ENCODE data around the gene BRD8. TPM values are rescaled to one million over a fixed set of nuclear protein-coding genes. Genes with fewer than 3 reads are reported as not detected.

The BRD8 gene
- total and polyA plus RNA-seq, 9 of the 15 experiments (the other 6 are each of a cell fraction or from before 2014, with no cell fraction given) = 54.6 to 163 (median 87.0) TPM

DNA sequence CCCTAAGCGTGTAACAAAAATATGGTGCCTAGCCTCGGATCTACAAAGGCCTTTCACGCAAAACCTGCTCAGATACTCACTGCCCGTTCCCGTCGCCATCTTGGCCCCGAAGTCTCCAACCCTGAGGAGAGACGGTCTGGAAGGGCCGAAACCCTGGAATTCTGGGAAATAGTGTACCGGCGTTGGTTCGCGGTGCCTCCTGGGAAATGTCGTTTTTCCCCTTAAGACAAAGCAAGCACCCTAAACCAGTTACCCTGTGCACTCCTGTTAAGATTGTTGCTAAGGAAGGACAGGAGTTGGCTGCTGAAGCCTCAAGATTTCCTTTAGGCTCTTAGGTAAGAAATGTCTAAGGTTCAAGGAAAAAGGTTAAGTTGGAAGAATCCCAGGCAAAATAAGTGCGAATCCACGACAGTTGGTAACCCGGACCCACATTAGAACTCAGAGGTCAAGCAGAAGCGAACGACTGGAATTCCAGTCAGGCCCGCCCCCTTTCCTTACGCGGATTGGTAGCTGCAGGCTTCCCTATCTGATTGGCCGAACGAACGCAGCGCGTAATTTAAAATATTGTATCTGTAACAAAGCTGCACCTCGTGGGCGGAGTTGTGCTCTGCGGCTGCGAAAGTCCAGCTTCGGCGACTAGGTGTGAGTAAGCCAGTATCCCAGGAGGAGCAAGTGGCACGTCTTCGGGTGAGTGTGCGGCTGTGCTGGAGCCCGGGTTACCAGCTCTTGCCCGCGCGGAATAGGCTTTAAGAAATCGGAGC is at the start of gene BRD8, which contains the start of gene KIF20A (continued):
- TF ChIP-seq TEAD1 (CRISPR knock-in tag; IDR thresholded peaks at IDR 0.05) = peak; percentile 53 to 95; a peak in 2 of 4 replicates
- peak; percentile 94 for TF ChIP-seq POLR2A (conservative IDR thresholded peaks at IDR 0.05)
- TF ChIP-seq ZNF316 (IDR thresholded peaks at IDR 0.05) = no peak
- TF ChIP-seq GMEB1 (CRISPR knock-in tag; IDR thresholded peaks at IDR 0.05) = peak; percentile 42; the same call in 1 of the 2 replicates
- TF ChIP-seq, protein P1, sequence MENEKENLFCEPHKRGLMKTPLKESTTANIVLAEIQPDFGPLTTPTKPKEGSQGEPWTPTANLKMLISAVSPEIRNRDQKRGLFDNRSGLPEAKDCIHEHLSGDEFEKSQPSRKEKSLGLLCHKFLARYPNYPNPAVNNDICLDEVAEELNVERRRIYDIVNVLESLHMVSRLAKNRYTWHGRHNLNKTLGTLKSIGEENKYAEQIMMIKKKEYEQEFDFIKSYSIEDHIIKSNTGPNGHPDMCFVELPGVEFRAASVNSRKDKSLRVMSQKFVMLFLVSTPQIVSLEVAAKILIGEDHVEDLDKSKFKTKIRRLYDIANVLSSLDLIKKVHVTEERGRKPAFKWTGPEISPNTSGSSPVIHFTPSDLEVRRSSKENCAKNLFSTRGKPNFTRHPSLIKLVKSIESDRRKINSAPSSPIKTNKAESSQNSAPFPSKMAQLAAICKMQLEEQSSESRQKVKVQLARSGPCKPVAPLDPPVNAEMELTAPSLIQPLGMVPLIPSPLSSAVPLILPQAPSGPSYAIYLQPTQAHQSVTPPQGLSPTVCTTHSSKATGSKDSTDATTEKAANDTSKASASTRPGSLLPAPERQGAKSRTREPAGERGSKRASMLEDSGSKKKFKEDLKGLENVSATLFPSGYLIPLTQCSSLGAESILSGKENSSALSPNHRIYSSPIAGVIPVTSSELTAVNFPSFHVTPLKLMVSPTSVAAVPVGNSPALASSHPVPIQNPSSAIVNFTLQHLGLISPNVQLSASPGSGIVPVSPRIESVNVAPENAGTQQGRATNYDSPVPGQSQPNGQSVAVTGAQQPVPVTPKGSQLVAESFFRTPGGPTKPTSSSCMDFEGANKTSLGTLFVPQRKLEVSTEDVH (IDR thresholded peaks at IDR 0.05; ENCODE audit: low read depth, partially characterized antibody) = peak; percentile 61
- TF ChIP-seq, protein P2, sequence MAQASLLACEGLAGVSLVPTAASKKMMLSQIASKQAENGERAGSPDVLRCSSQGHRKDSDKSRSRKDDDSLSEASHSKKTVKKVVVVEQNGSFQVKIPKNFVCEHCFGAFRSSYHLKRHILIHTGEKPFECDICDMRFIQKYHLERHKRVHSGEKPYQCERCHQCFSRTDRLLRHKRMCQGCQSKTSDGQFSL (CRISPR knock-in tag; IDR thresholded peaks at IDR 0.05) = peak; percentile 46; the same call in 1 of the 2 replicates
- TF ChIP-seq, protein P2 (tag; IDR thresholded peaks at IDR 0.05) = no peak
- peak; percentile 63; the same call in 1 of the 2 replicates for TF ChIP-seq TEAD2 (tag; IDR thresholded peaks at IDR 0.05)
- peak; percentile 74; the same call in 1 of the 2 replicates for TF ChIP-seq ATF7 (IDR thresholded peaks at IDR 0.05)
- TF ChIP-seq FOXA3 (CRISPR knock-in tag; conservative IDR thresholded peaks at IDR 0.05 in 1 of 2, IDR thresholded peaks at IDR 0.05 in 1 of 2) = 0 out of 4 replicates have a peak, but pooled peaks of 1 of the 2 experiments have one; percentile 8
- TF ChIP-seq ETS2 (tag; IDR thresholded peaks at IDR 0.05; ENCODE audit: borderline replicate concordance, poor library complexity, severe bottlenecking) = no peak
- TF ChIP-seq RFX1 (IDR thresholded peaks at IDR 0.05) = no peak; the same call in 1 of the 2 replicates
- TF ChIP-seq SAP30 (IDR thresholded peaks at IDR 0.05; ENCODE audit: borderline replicate concordance, insufficient read depth, low read depth, low read length, poor library complexity, severe bottlenecking) = peak; percentile 99

Data from K562 (cell line).